GM23338 (cell line): ENCODE measurements around the gene CENPP. TPM values are rescaled to one million over a fixed set of nuclear protein-coding genes. Genes with fewer than 3 reads are reported as not detected.
A peak's percentile ranks its signal among the peaks of the same experiment; 100 is the strongest.

Experiments used
- ATAC-seq: fragments of 200-7000 bp; cut with Tn5 transposase; 3 replicates; pipeline ENCODE4 v1.9.1; 2020
- DNase-seq: peaks from one replicate; pipeline ENCODE4 v3.0.0-alpha.2; 2015; ENCODE audit warnings: low spot score
- H2AFZ ChIP-seq: fragments of 200-600 bp; sonication (generic); 2 replicates; pipeline ENCODE4 v1.8.0; 2016; ENCODE audit warnings: antibody characterized with exemption, mild to moderate bottlenecking, moderate library complexity
- H3F3A ChIP-seq: fragments of 200-600 bp; sonication (generic); replicated peaks from 2 replicates; pipeline ENCODE4 v1.8.0; 2017; ENCODE audit warnings: antibody characterized with exemption, mixed run types, low read depth
- H3K27ac ChIP-seq: fragments of 200-600 bp; sonication (generic); 2 replicates; pipeline ENCODE4 v1.6.1; 2016; ENCODE audit warnings: low read depth
- H3K27me3 ChIP-seq: fragments of 200-600 bp; sonication (generic); 2 replicates; pipeline ENCODE4 v1.8.0; 2016; ENCODE audit warnings: mild to moderate bottlenecking, mixed run types, moderate library complexity; ENCODE audit not compliant: insufficient read depth
- H3K36me3 ChIP-seq: fragments of 200-600 bp; sonication (generic); 2 replicates; pipeline ENCODE4 v1.8.0; 2016; ENCODE audit warnings: mild to moderate bottlenecking; ENCODE audit not compliant: insufficient read depth
- H3K4me1 ChIP-seq: fragments of 200-600 bp; sonication (generic); 2 replicates; pipeline ENCODE4 v1.8.0; 2016; ENCODE audit warnings: mild to moderate bottlenecking, moderate library complexity; ENCODE audit not compliant: insufficient read depth
- H3K4me2 ChIP-seq: fragments of 200-600 bp; sonication (generic); 2 replicates; pipeline ENCODE4 v1.7.1; 2017; ENCODE audit warnings: mixed run types
- H3K4me3 ChIP-seq: fragments of 200-600 bp; sonication (generic); 2 replicates; pipeline ENCODE4 v1.6.1; 2016; ENCODE audit warnings: mixed run types
- H3K79me2 ChIP-seq: fragments of 200-600 bp; sonication (generic); replicated peaks from 2 replicates; pipeline ENCODE4 v1.8.0; 2017; ENCODE audit warnings: mild to moderate bottlenecking; ENCODE audit not compliant: insufficient read depth
- H3K9me2 ChIP-seq: fragments of 200-600 bp; sonication (generic); 2 replicates; pipeline ENCODE4 v1.8.0; 2017; ENCODE audit not compliant: insufficient read depth
- H4K20me1 ChIP-seq: fragments of 200-600 bp; sonication (generic); replicated peaks from 2 replicates; pipeline ENCODE4 v1.8.0; 2017; ENCODE audit warnings: mild to moderate bottlenecking; ENCODE audit not compliant: insufficient read depth
- H3K27ac Mint-ChIP-seq: 2 replicates; pipeline ENCODE4 v1.8.0; 2020; ENCODE audit warnings: inconsistent platforms, mild to moderate bottlenecking, moderate library complexity, mixed read lengths
- H3K27me3 Mint-ChIP-seq: 3 replicates; pipeline ENCODE4 v1.8.0; 2022; ENCODE audit warnings: low read depth, mild to moderate bottlenecking, moderate library complexity, mixed read lengths, inconsistent platforms; ENCODE audit not compliant: insufficient read depth, poor library complexity
- H3K36me3 Mint-ChIP-seq: 3 replicates; pipeline ENCODE4 v1.8.0; 2021; ENCODE audit warnings: low read depth, mild to moderate bottlenecking, inconsistent platforms, moderate library complexity, mixed read lengths
- H3K4me1 Mint-ChIP-seq: 3 replicates; pipeline ENCODE4 v1.8.0; 2020; ENCODE audit warnings: mild to moderate bottlenecking, inconsistent platforms, mixed read lengths
- H3K4me3 Mint-ChIP-seq: 3 replicates; pipeline ENCODE4 v1.8.0; 2021; ENCODE audit warnings: moderate library complexity, mild to moderate bottlenecking, inconsistent platforms, mixed read lengths
- H3K9me3 Mint-ChIP-seq: 3 replicates; pipeline ENCODE4 v1.8.0; 2020; ENCODE audit warnings: moderate library complexity, mild to moderate bottlenecking, inconsistent platforms, mixed read lengths
- CTCF ChIP-seq, 2 experiments: fragments of 200-600 bp in 1 of 2; sonication (generic) in 1 of 2; conservative IDR thresholded peaks; 2 replicates each; pipeline versions ENCODE4 v1.5.1 to v1.6.1; 2016 to 2017; ENCODE audit warnings: antibody characterized with exemption in 2 of 2, low read depth in 2 of 2, mild to moderate bottlenecking in 2 of 2, moderate library complexity in 1 of 2
- ETS1 ChIP-seq: IDR thresholded peaks from 2 replicates; pipeline ENCODE4 v1.6.1; 2016; ENCODE audit warnings: antibody characterized with exemption
- NANOG ChIP-seq: IDR thresholded peaks from 2 replicates; pipeline ENCODE4 v1.6.1; 2016; ENCODE audit warnings: antibody characterized with exemption, borderline replicate concordance
- POLR2AphosphoS5 ChIP-seq: IDR thresholded peaks from 2 replicates; pipeline ENCODE4 v1.6.1; 2016; ENCODE audit warnings: antibody characterized with exemption, low read depth
- REST ChIP-seq: IDR thresholded peaks from one replicate; pipeline ENCODE4 v1.6.1; 2018; ENCODE audit warnings: antibody characterized with exemption; ENCODE audit not compliant: unreplicated experiment
- STAT1 ChIP-seq: IDR thresholded peaks from one replicate; pipeline ENCODE4 v1.6.1; 2016; ENCODE audit warnings: antibody characterized with exemption; ENCODE audit not compliant: unreplicated experiment
- ZNF114 ChIP-seq: fragments of 250-450 bp; sonication (Bioruptor Pico); IDR thresholded peaks from 2 replicates; pipeline ENCODE4 v1.5.0; 2020; ENCODE audit warnings: mild to moderate bottlenecking, moderate library complexity
- ZNF331 ChIP-seq: fragments of 250-450 bp; sonication (Bioruptor Pico); IDR thresholded peaks from 2 replicates; pipeline ENCODE4 v1.5.0; 2020; ENCODE audit warnings: low read depth, mild to moderate bottlenecking, moderate library complexity
- ZNF462 ChIP-seq: fragments of 250-450 bp; sonication (Bioruptor Pico); IDR thresholded peaks from 2 replicates; pipeline ENCODE4 v1.5.0; 2020; ENCODE audit warnings: mild to moderate bottlenecking, moderate library complexity
- polyA plus RNA-seq: library from polyadenylated mRNA; unstranded; fragments of >200 nt; fragmentation: Nextera tagmentation; extraction: Ambion mirVana; gene quantifications from 2 replicates; pipeline ENCODE4 v1.2.1, GENCODE V29; 2016
- total RNA-seq: library from RNA; depleted of rRNA; stranded (reverse); fragments of >200 nt; shearing (Covaris generic); gene quantifications from 2 replicates; pipeline ENCODE4 v1.2.3, GENCODE V29; 2014

Gene CENPP
- total and polyA plus RNA-seq, 2 experiments from 2014 or later: 11.0 to 12.6 TPM

GRCh38 chr9:92576175-92576574 is 250.4 kb downstream of the CENPP start (continued):
- no peak for TF ChIP-seq ZNF462 (CRISPR knock-in tag)
- no peak for TF ChIP-seq POLR2AphosphoS5

GRCh38 chr9:92589923-92590322 is 264.2 kb downstream of the CENPP start:
- Mint-ChIP-seq H3K27ac (no peak overlapping the region), H3K9me3 (peaks cover 4% of the 10 kb centered on the region; the same call in 1 of the 3 replicates), H3K27me3 (no peaks in the 10 kb centered on the region), H3K4me3 (no peak overlapping the region), H3K36me3 (no peaks in the 10 kb centered on the region; the same call in 2 of the 3 replicates), H3K4me1 (peaks cover 8% of the 10 kb centered on the region)
- Histone ChIP-seq H2AFZ (no peak overlapping the region), H4K20me1 (no peaks in the 10 kb centered on the region), H3K27me3 (no peaks in the 10 kb centered on the region), H3K4me2 (no peak overlapping the region), H3K79me2 (no peaks in the 10 kb centered on the region), H3K4me3 (no peak overlapping the region), H3K9me2 (no peaks in the 10 kb centered on the region), H3F3A (no peaks in the 10 kb centered on the region), H3K4me1 (peaks cover 7% of the 10 kb centered on the region; the same call in 1 of the 2 replicates), H3K36me3 (no peaks in the 10 kb centered on the region), H3K27ac (no peak overlapping the region)
- DNase-seq: peak; percentile 31
- ATAC-seq: peak; percentile 71
- TF ChIP-seq CTCF (conservative IDR thresholded peaks at IDR 0.05; ENCODE audit: low read depth in 2 of 2) (no peak), ZNF331 (CRISPR knock-in tag) (no peak), POLR2AphosphoS5 (no peak), ETS1 (no peak), STAT1 (no peak), NANOG (no peak), REST (no peak), ZNF114 (no peak)
